Activated T-cell treated with anti-CD3 and anti-CD28 coated beads, Interleukin-2, amount 50 U/mL, for 24 hours (primary cell): ENCODE data around the gene MTRF1L.
"Not testable (repeated sequence)": the region's sequence is repeated elsewhere in the genome, so short reads cannot be mapped to it uniquely, and the experiment has no call there.

Experiments
- DNase-seq: peaks from one replicate; pipeline ENCODE4 v3.0.0-alpha.2; 2020
- H3K27ac Mint-ChIP-seq: 2 replicates; pipeline ENCODE4 v1.8.0; 2020; ENCODE audit warnings: mild to moderate bottlenecking, mixed read lengths
- H3K27me3 Mint-ChIP-seq: 2 replicates; pipeline ENCODE4 v1.8.0; 2020; ENCODE audit warnings: mixed read lengths
- H3K36me3 Mint-ChIP-seq: 2 replicates; pipeline ENCODE4 v1.8.0; 2020; ENCODE audit warnings: low read depth, mixed read lengths
- H3K4me1 Mint-ChIP-seq: 2 replicates; pipeline ENCODE4 v1.8.0; 2020; ENCODE audit warnings: low read depth, mixed read lengths
- H3K4me3 Mint-ChIP-seq: 2 replicates; pipeline ENCODE4 v1.8.0; 2020; ENCODE audit warnings: mild to moderate bottlenecking, moderate library complexity, mixed read lengths
- H3K9me3 Mint-ChIP-seq: 2 replicates; pipeline ENCODE4 v1.8.0; 2020; ENCODE audit warnings: mixed read lengths

MTRF1L gene

GRCh38 chr6:152966168-152966894 is 36.2 kb downstream of the MTRF1L start:
- not testable (repeated sequence) for H3K4me1 Mint-ChIP-seq, DNase-seq, H3K27ac Mint-ChIP-seq, H3K4me3 Mint-ChIP-seq, H3K27me3 Mint-ChIP-seq
- Mint-ChIP-seq H3K36me3 (peaks cover 29% of the 10 kb centered on the region), H3K9me3 (peaks cover 17% of the 10 kb centered on the region)

GRCh38 chr6:152959333-152959732 is 43.2 kb downstream of the MTRF1L start:
- Mint-ChIP-seq H3K36me3 (no peaks in the 10 kb centered on the region), H3K27ac (no peak overlapping the region), H3K4me3 (no peak overlapping the region), H3K9me3 (no peaks in the 10 kb centered on the region), H3K4me1 (no peaks in the 10 kb centered on the region), H3K27me3 (peaks cover 41% of the 10 kb centered on the region)
- no peak for DNase-seq

GRCh38 chr6:152957796-152958195 is 44.7 kb downstream of the MTRF1L start:
- DNase-seq: no peak
- H3K27me3 Mint-ChIP-seq: peaks cover 45% of the 10 kb centered on the region
- H3K36me3 Mint-ChIP-seq: no peaks in the 10 kb centered on the region
- H3K27ac Mint-ChIP-seq: no peak overlapping the region
- no peak overlapping the region for H3K4me3 Mint-ChIP-seq
- H3K9me3 Mint-ChIP-seq: no peaks in the 10 kb centered on the region
- H3K4me1 Mint-ChIP-seq: no peaks in the 10 kb centered on the region

- Mint-ChIP-seq H3K36me3 (no peaks in the 10 kb centered on the region), H3K9me3 (no peaks in the 10 kb centered on the region), H3K4me3 (no peak overlapping the region), H3K27me3 (peaks cover 56% of the 10 kb centered on the region), H3K4me1 (peaks cover 2% of the 10 kb centered on the region), H3K27ac (no peak overlapping the region)
- no peak for DNase-seq
These were observed 48.1 kb downstream of the MTRF1L start for GRCh38 chr6:152954443-152954842.

GRCh38 chr6:152952866-152953509 is 49.5 kb downstream of the MTRF1L start:
- no peaks in the 10 kb centered on the region for H3K9me3 Mint-ChIP-seq
- H3K27me3 Mint-ChIP-seq: peaks cover 52% of the 10 kb centered on the region
- H3K4me3 Mint-ChIP-seq: no peak overlapping the region
- peaks cover 6% of the 10 kb centered on the region for H3K4me1 Mint-ChIP-seq
- H3K27ac Mint-ChIP-seq: no peak overlapping the region
- DNase-seq: no peak
- H3K36me3 Mint-ChIP-seq: no peaks in the 10 kb centered on the region

GRCh38 chr6:152952045-152952444 is 50.5 kb downstream of the MTRF1L start:
- no peak overlapping the region for H3K27ac Mint-ChIP-seq
- peaks cover 52% of the 10 kb centered on the region for H3K27me3 Mint-ChIP-seq
- H3K4me3 Mint-ChIP-seq: no peak overlapping the region
- no peak for DNase-seq
- H3K4me1 Mint-ChIP-seq: peaks cover 6% of the 10 kb centered on the region
- H3K9me3 Mint-ChIP-seq: no peaks in the 10 kb centered on the region
- H3K36me3 Mint-ChIP-seq: no peaks in the 10 kb centered on the region

GRCh38 chr6:152950240-152950639 is 52.3 kb downstream of the MTRF1L start:
- no peaks in the 10 kb centered on the region for H3K9me3 Mint-ChIP-seq

GRCh38 chr6:152948150-152948768 is 54.2 kb downstream of the MTRF1L start:
- Mint-ChIP-seq H3K27me3 (peaks cover 42% of the 10 kb centered on the region), H3K27ac (no peak overlapping the region), H3K9me3 (no peaks in the 10 kb centered on the region), H3K36me3 (no peaks in the 10 kb centered on the region), H3K4me1 (peaks cover 6% of the 10 kb centered on the region), H3K4me3 (no peak overlapping the region)
- DNase-seq: no peak

More at GRCh38 chr6:152950240-152950639, 52.3 kb downstream of the MTRF1L start:
- Mint-ChIP-seq H3K36me3 (no peaks in the 10 kb centered on the region), H3K27ac (no peak overlapping the region), H3K4me3 (no peak overlapping the region), H3K4me1 (peaks cover 6% of the 10 kb centered on the region), H3K27me3 (peaks cover 42% of the 10 kb centered on the region)
- no peak for DNase-seq

- no peaks in the 10 kb centered on the region for H3K36me3 Mint-ChIP-seq
- no peaks in the 10 kb centered on the region for H3K9me3 Mint-ChIP-seq
- no peak overlapping the region for H3K4me3 Mint-ChIP-seq
- peaks cover 6% of the 10 kb centered on the region for H3K4me1 Mint-ChIP-seq
- peaks cover 35% of the 10 kb centered on the region for H3K27me3 Mint-ChIP-seq
- H3K27ac Mint-ChIP-seq: no peak overlapping the region
- no peak for DNase-seq
These were observed 55.5 kb downstream of the MTRF1L start for GRCh38 chr6:152946995-152947394.

- Mint-ChIP-seq H3K27ac (no peak overlapping the region), H3K27me3 (peaks cover 31% of the 10 kb centered on the region), H3K9me3 (no peaks in the 10 kb centered on the region), H3K36me3 (no peaks in the 10 kb centered on the region), H3K4me1 (peaks cover 4% of the 10 kb centered on the region), H3K4me3 (no peak overlapping the region)
- no peak for DNase-seq
These were observed 56.0 kb downstream of the MTRF1L start for GRCh38 chr6:152946484-152946883.

- no peaks in the 10 kb centered on the region for H3K9me3 Mint-ChIP-seq
- no peak overlapping the region for H3K27ac Mint-ChIP-seq
- DNase-seq: no peak
- peaks cover 22% of the 10 kb centered on the region for H3K27me3 Mint-ChIP-seq
- H3K4me3 Mint-ChIP-seq: no peak overlapping the region
- H3K4me1 Mint-ChIP-seq: peaks cover 4% of the 10 kb centered on the region
- no peaks in the 10 kb centered on the region for H3K36me3 Mint-ChIP-seq
These were observed 59.1 kb downstream of the MTRF1L start for GRCh38 chr6:152943260-152943897.

GRCh38 chr6:152942319-152942869 is 60.1 kb downstream of the MTRF1L start:
- no peak for DNase-seq
- Mint-ChIP-seq H3K27me3 (peaks cover 25% of the 10 kb centered on the region), H3K27ac (no peak overlapping the region), H3K4me1 (no peaks in the 10 kb centered on the region), H3K36me3 (no peaks in the 10 kb centered on the region), H3K9me3 (no peaks in the 10 kb centered on the region), H3K4me3 (no peak overlapping the region)

GRCh38 chr6:152941746-152942145 is 60.8 kb downstream of the MTRF1L start:
- no peaks in the 10 kb centered on the region for H3K36me3 Mint-ChIP-seq
- H3K4me1 Mint-ChIP-seq: no peaks in the 10 kb centered on the region
- H3K27ac Mint-ChIP-seq: no peak overlapping the region
- no peak for DNase-seq
- H3K9me3 Mint-ChIP-seq: no peaks in the 10 kb centered on the region
- H3K4me3 Mint-ChIP-seq: no peak overlapping the region
- peaks cover 26% of the 10 kb centered on the region for H3K27me3 Mint-ChIP-seq
